Measurements from ENCODE around the gene TNRC6A. TPM values are rescaled to one million over a fixed set of nuclear protein-coding genes. Genes with fewer than 3 reads are reported as not detected.
"Not testable (repeated sequence)": the region's sequence is repeated elsewhere in the genome, so short reads cannot be mapped to it uniquely, and the experiment has no call there.

TNRC6A gene
- total and polyA plus RNA-seq, 4 donors = 9.3 to 42.3 (median 22.9) TPM

DNA sequence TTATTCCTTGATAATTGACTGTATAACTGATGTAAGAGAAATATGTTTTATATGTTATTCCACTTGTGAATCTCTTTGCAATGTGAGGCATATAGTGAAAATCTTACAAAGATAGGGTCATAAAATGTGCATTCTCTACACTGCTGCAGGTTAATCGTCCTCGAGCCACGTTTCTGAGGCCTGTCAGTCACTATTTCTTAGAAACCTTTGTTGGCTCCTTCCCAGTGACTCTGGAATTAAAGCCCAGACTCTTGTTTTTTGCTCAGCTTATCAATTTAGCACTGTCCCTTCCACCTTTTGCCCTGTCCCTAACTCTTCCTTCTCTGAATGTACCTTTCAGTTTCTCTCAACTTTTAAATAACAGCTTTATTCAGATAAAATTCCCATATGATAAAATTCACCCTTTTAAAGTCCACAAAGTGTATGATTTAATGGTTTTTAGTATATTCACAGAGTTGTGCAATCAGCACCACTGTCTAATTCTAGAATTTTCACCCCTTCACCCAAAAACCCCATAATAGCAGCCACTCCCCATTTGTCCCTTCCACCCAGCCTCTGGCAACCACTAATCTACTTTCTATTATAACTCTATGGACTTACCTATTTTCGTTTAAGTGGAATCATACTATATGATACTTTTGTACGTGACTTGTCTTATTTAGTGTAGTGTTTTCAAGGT lies 8.6 kb downstream of the TNRC6A start (continued):
- TF ChIP-seq, protein P1, sequence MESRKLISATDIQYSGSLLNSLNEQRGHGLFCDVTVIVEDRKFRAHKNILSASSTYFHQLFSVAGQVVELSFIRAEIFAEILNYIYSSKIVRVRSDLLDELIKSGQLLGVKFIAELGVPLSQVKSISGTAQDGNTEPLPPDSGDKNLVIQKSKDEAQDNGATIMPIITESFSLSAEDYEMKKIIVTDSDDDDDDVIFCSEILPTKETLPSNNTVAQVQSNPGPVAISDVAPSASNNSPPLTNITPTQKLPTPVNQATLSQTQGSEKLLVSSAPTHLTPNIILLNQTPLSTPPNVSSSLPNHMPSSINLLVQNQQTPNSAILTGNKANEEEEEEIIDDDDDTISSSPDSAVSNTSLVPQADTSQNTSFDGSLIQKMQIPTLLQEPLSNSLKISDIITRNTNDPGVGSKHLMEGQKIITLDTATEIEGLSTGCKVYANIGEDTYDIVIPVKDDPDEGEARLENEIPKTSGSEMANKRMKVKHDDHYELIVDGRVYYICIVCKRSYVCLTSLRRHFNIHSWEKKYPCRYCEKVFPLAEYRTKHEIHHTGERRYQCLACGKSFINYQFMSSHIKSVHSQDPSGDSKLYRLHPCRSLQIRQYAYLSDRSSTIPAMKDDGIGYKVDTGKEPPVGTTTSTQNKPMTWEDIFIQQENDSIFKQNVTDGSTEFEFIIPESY (IDR thresholded peaks at IDR 0.05) = no peak
- TF ChIP-seq FOXA2 (IDR thresholded peaks at IDR 0.05) (no peak), HNF4A (conservative IDR thresholded peaks at IDR 0.05) (no peak)

DNA sequence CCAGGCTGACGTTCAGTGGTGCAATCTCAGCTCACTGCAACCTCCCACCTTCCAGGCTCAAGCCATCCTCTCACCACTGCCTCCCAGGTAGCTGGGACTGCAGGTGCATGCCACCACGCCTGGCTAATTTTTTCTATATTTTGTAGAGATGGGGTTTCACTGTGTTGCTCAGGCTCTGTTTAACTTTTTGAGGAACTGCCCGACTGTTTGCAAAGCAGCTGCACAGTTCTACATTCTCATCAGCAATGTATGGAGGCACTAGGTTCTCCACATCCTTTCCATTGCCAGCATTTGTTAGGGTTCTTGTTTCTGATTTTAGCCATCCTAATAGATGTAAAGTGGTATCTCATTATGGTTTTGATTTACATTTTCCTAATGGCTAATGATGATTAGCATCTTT lies 9.4 kb downstream of the TNRC6A start:
- no peak overlapping the region for H3K9ac ChIP-seq (ENCODE audit: low read depth in 1 of 2, low read length in 2 of 2)
- no peaks in the 10 kb centered on the region for H3K9me3 ChIP-seq (ENCODE audit: control insufficient read depth in 4 of 4, low read length in 3 of 4)
- WGBS = 67% methylated on average over 3 of the region's 3 CpGs
- H3K4me1 ChIP-seq (ENCODE audit: control insufficient read depth in 4 of 4, insufficient read depth in 4 of 4, low read length in 3 of 4) = peaks cover 19 to 72% (median 61%) of the 10 kb centered on the region in 4 donors
- peak overlapping the region; percentile 11 to 74 for H3K27ac ChIP-seq (ENCODE audit: low read depth in 1 of 2, low read length in 2 of 2)
- TF ChIP-seq GABPA (IDR thresholded peaks at IDR 0.05 in 1 of 2, conservative IDR thresholded peaks at IDR 0.05 in 1 of 2) (no peak), HNF4G (IDR thresholded peaks at IDR 0.05) (no peak), EGR1 (IDR thresholded peaks at IDR 0.05; ENCODE audit: low read depth in 2 of 2) (no peak), HNF4A (conservative IDR thresholded peaks at IDR 0.05) (no peak), YY1 (IDR thresholded peaks at IDR 0.05) (no peak)
- H3K4me3 ChIP-seq (ENCODE audit: low read depth in 1 of 3, low read length in 3 of 3) = no peak overlapping the region
- H3K36me3 ChIP-seq (ENCODE audit: control insufficient read depth in 4 of 4, insufficient read depth in 3 of 4, low read depth in 1 of 4, low read length in 3 of 4) = peaks cover 0 to 2% (median 1%) of the 10 kb centered on the region in 4 donors
- DNase-seq (ENCODE audit: low spot score) = no peak
- H3K27me3 ChIP-seq (ENCODE audit: control insufficient read depth in 4 of 4, insufficient read depth in 4 of 4, low read length in 3 of 4) = no peaks in the 10 kb centered on the region

DNA sequence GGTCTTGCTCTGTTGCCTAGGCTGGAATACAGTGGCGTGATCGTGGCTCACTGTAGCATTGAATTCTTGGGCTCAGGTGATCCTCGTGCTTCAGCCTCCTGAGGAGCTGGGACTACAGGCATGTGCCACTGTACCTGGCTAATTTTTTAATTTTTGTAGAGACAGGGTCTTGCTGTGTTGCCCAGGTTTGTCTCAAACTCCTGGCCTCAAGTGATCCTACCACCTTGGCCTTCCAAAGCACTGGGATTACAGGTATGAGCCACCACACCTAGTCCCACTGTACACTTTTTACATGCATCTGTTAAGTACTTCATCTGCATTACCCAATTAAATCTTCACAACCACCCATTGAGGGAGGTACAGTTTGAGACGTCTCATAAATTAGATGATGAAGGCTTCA lies 12.4 kb downstream of the TNRC6A start:
- no peaks in the 10 kb centered on the region for H3K9me3 ChIP-seq (ENCODE audit: control insufficient read depth in 4 of 4, low read length in 3 of 4)
- no peak overlapping the region for H3K4me3 ChIP-seq (ENCODE audit: low read depth in 1 of 3, low read length in 3 of 3)
- 98% methylated on average over 4 of the region's 4 CpGs for WGBS
- peaks cover 0 to 2% (median 0%) of the 10 kb centered on the region in 4 donors for H3K36me3 ChIP-seq (ENCODE audit: control insufficient read depth in 4 of 4, insufficient read depth in 3 of 4, low read depth in 1 of 4, low read length in 3 of 4)
- no peak overlapping the region for H3K27ac ChIP-seq (ENCODE audit: low read depth in 1 of 2, low read length in 2 of 2)
- no peak overlapping the region for H3K9ac ChIP-seq (ENCODE audit: low read depth in 1 of 2, low read length in 2 of 2)
- no peak for DNase-seq (ENCODE audit: low spot score)
- H3K27me3 ChIP-seq (ENCODE audit: control insufficient read depth in 4 of 4, insufficient read depth in 4 of 4, low read length in 3 of 4) = no peaks in the 10 kb centered on the region
- TF ChIP-seq RXRA (IDR thresholded peaks at IDR 0.05) (no peak), RAD21 (IDR thresholded peaks at IDR 0.05) (no peak), FOXA1 (IDR thresholded peaks at IDR 0.05) (no peak), EGR1 (IDR thresholded peaks at IDR 0.05; ENCODE audit: low read depth in 2 of 2) (no peak), NR2F2 (IDR thresholded peaks at IDR 0.05) (no peak), JUND (IDR thresholded peaks at IDR 0.05) (no peak), HNF4G (IDR thresholded peaks at IDR 0.05) (no peak)
- TF ChIP-seq, protein P2, sequence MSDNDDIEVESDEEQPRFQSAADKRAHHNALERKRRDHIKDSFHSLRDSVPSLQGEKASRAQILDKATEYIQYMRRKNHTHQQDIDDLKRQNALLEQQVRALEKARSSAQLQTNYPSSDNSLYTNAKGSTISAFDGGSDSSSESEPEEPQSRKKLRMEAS (IDR thresholded peaks at IDR 0.05) = no peak
- TF ChIP-seq, protein P3, sequence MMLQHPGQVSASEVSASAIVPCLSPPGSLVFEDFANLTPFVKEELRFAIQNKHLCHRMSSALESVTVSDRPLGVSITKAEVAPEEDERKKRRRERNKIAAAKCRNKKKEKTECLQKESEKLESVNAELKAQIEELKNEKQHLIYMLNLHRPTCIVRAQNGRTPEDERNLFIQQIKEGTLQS (IDR thresholded peaks at IDR 0.05) = no peak
- H3K4me1 ChIP-seq (ENCODE audit: control insufficient read depth in 4 of 4, insufficient read depth in 4 of 4, low read length in 3 of 4) = peaks cover 22 to 64% (median 38%) of the 10 kb centered on the region in 4 donors

DNA sequence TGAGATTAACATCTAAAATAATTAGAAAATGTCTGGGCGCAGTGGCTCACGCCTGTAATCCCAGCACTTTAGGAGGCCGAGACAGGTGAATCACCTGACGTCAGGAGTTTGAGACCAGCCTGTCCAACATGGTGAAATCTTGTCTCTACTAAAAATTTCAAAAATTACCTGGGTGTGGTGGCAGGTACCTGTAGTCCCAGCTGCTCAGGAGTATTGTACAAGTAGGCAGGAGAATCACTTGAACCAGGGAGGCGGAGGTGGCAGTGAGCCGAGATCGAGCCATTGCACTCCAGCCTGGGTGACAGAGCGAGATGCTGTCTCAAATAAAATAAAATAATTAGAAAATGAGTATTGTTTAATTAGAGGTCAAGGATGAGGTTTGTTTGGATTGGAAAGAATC lies 13.2 kb downstream of the TNRC6A start:
- WGBS = 97% methylated on average over 8 of the region's 8 CpGs
- not testable (repeated sequence) for H3K9me3 ChIP-seq (ENCODE audit: control insufficient read depth in 4 of 4, low read length in 3 of 4); H3K27me3 ChIP-seq (ENCODE audit: control insufficient read depth in 4 of 4, insufficient read depth in 4 of 4, low read length in 3 of 4); H3K36me3 ChIP-seq (ENCODE audit: control insufficient read depth in 4 of 4, insufficient read depth in 3 of 4, low read depth in 1 of 4, low read length in 3 of 4); H3K4me3 ChIP-seq (ENCODE audit: low read depth in 1 of 3, low read length in 3 of 3); DNase-seq (ENCODE audit: low spot score); H3K9ac ChIP-seq (ENCODE audit: low read depth in 1 of 2, low read length in 2 of 2); H3K27ac ChIP-seq (ENCODE audit: low read depth in 1 of 2, low read length in 2 of 2)
- peaks cover 23 to 57% (median 33%) of the 10 kb centered on the region in 4 donors for H3K4me1 ChIP-seq (ENCODE audit: control insufficient read depth in 4 of 4, insufficient read depth in 4 of 4, low read length in 3 of 4)

All from liver (tissue), 9 donors.